ENCODE measurements around the gene ZDHHC7. TPM values are rescaled to one million over a fixed set of nuclear protein-coding genes. Genes with fewer than 3 reads are reported as not detected.

ZDHHC7 gene
- total and polyA plus RNA-seq, 9 of the 15 experiments (the other 6 are each of a cell fraction or from before 2014, with no cell fraction given), result 1.7 to 49.7 (median 37.4) TPM

GRCh38 chr16:84952335-84953189, 58.8 kb downstream of the ZDHHC7 start (continued):
- TF ChIP-seq, protein P1, sequence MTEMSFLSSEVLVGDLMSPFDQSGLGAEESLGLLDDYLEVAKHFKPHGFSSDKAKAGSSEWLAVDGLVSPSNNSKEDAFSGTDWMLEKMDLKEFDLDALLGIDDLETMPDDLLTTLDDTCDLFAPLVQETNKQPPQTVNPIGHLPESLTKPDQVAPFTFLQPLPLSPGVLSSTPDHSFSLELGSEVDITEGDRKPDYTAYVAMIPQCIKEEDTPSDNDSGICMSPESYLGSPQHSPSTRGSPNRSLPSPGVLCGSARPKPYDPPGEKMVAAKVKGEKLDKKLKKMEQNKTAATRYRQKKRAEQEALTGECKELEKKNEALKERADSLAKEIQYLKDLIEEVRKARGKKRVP (CRISPR knock-in tag; IDR thresholded peaks at IDR 0.05), result peak; percentile 55; the same call in 1 of the 2 replicates
- TF ChIP-seq NR2C2 (CRISPR knock-in tag; IDR thresholded peaks at IDR 0.05) (no peak), NR2C2 (tag; IDR thresholded peaks at IDR 0.05) (peak; percentile 75), MCM2 (IDR thresholded peaks at IDR 0.05; ENCODE audit: low read depth) (no peak), ZNF212 (CRISPR knock-in tag; IDR thresholded peaks at IDR 0.05) (peak; percentile 70; the same call in 1 of the 2 replicates), CREB3 (tag; conservative IDR thresholded peaks at IDR 0.05; ENCODE audit: low read depth) (peak; percentile 66; the same call in 1 of the 2 replicates), ATF2 (CRISPR knock-in tag; IDR thresholded peaks at IDR 0.05) (no peak), ZNF583 (CRISPR knock-in tag; IDR thresholded peaks at IDR 0.05) (peak; percentile 52; the same call in 1 of the 2 replicates), TRIM24 (IDR thresholded peaks at IDR 0.05) (peak; percentile 94), CHD1 (IDR thresholded peaks at IDR 0.05; ENCODE audit: low read length) (peak; percentile 75), ZC3H11A (IDR thresholded peaks at IDR 0.05; ENCODE audit: low read depth, low read length) (peak; percentile 78; the same call in 1 of the 2 replicates), HDAC3 (IDR thresholded peaks at IDR 0.05; ENCODE audit: borderline replicate concordance, partially characterized antibody) (peak; percentile 95), CBX5 (IDR thresholded peaks at IDR 0.05; ENCODE audit: borderline replicate concordance, low read depth) (0 out of 2 replicates have a peak, but pooled peaks have one; percentile 26), UBTF (IDR thresholded peaks at IDR 0.05; ENCODE audit: borderline replicate concordance in 1 of 2, low read depth in 2 of 2, low read length in 2 of 2) (peak; percentile 91 to 98; a peak in 3 of 4 replicates), RAD51 (IDR thresholded peaks at IDR 0.05; ENCODE audit: borderline replicate concordance, low read depth) (peak; percentile 54; the same call in 1 of the 2 replicates), ZBTB8A (IDR thresholded peaks at IDR 0.05; ENCODE audit: partially characterized antibody) (no peak)
- TF ChIP-seq, protein P2, sequence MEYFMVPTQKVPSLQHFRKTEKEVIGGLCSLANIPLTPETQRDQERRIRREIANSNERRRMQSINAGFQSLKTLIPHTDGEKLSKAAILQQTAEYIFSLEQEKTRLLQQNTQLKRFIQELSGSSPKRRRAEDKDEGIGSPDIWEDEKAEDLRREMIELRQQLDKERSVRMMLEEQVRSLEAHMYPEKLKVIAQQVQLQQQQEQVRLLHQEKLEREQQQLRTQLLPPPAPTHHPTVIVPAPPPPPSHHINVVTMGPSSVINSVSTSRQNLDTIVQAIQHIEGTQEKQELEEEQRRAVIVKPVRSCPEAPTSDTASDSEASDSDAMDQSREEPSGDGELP (CRISPR knock-in tag; IDR thresholded peaks at IDR 0.05; ENCODE audit: borderline replicate concordance), result peak; percentile 77; the same call in 1 of the 2 replicates
- TF ChIP-seq, protein P3, sequence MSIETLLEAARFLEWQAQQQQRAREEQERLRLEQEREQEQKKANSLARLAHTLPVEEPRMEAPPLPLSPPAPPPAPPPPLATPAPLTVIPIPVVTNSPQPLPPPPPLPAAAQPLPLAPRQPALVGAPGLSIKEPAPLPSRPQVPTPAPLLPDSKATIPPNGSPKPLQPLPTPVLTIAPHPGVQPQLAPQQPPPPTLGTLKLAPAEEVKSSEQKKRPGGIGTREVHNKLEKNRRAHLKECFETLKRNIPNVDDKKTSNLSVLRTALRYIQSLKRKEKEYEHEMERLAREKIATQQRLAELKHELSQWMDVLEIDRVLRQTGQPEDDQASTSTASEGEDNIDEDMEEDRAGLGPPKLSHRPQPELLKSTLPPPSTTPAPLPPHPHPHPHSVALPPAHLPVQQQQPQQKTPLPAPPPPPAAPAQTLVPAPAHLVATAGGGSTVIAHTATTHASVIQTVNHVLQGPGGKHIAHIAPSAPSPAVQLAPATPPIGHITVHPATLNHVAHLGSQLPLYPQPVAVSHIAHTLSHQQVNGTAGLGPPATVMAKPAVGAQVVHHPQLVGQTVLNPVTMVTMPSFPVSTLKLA (conservative IDR thresholded peaks at IDR 0.05), result peak; percentile 42 to 82; a peak in 2 of 4 replicates

Measured in K562 (cell line).